Measurements from ENCODE around the gene LGI2. TPM values are rescaled to one million over a fixed set of nuclear protein-coding genes. Genes with fewer than 3 reads are reported as not detected.

The LGI2 gene
- total and polyA plus RNA-seq, 2 of the 8 experiments (the other 6 are each of a cell fraction or from before 2014, with no cell fraction given) = 2.3 to 4.0 TPM

- Histone ChIP-seq H3K23ac (ENCODE audit: insufficient read length) (no peak overlapping the region), H2AFZ (ENCODE audit: low read length) (no peak overlapping the region), H2BK5ac (ENCODE audit: low read depth, low read length) (no peak overlapping the region), H3K23me2 (ENCODE audit: low read depth, low read length) (no peaks in the 10 kb centered on the region), H3K27me3 (replicated peaks in 1 of 4; ENCODE audit: control insufficient read depth in 3 of 4, extremely low read depth in 1 of 4, insufficient read depth in 3 of 4, low read length in 3 of 4) (no peaks in the 10 kb centered on the region), H4K5ac (ENCODE audit: insufficient read length, low read depth, low read length) (no peak overlapping the region), H3K4ac (replicated peaks; ENCODE audit: insufficient read length, low read depth, low read length) (no peak overlapping the region), H3K4me1 (replicated peaks in 1 of 4; ENCODE audit: control insufficient read depth in 3 of 4, insufficient read depth in 4 of 4, low read length in 3 of 4) (peaks cover 0 to 10% (median 2%) of the 10 kb centered on the region in 4 experiments; a peak in 4 of 7 replicates), H2BK120ac (replicated peaks; ENCODE audit: low read depth, low read length) (no peak overlapping the region), H2BK15ac (ENCODE audit: low read length) (no peak overlapping the region), H3K4me3 (ENCODE audit: extremely low read depth in 1 of 4, insufficient read depth in 2 of 4, low read depth in 3 of 4, low read length in 4 of 4) (no peak overlapping the region), H3K56ac (replicated peaks; ENCODE audit: insufficient read length, low read depth, low read length) (no peak overlapping the region), H3K18ac (ENCODE audit: extremely low read depth, low read length) (no peak overlapping the region), H3K9me3 (ENCODE audit: insufficient read depth in 2 of 2, low read depth in 1 of 2, low read length in 1 of 2) (no peaks in the 10 kb centered on the region), H3K4me2 (ENCODE audit: insufficient read depth in 1 of 2, low read depth in 2 of 2, low read length in 2 of 2) (no peak overlapping the region), H3K14ac (ENCODE audit: insufficient read length) (no peak overlapping the region), H4K20me1 (replicated peaks in 1 of 2; ENCODE audit: control insufficient read depth in 1 of 2, insufficient read depth in 2 of 2, low read length in 2 of 2) (no peaks in the 10 kb centered on the region), H4K8ac (ENCODE audit: extremely low read depth, insufficient read depth, low read length) (no peak overlapping the region), H2AK5ac (ENCODE audit: low read depth, low read length) (no peak overlapping the region), H3K27ac (ENCODE audit: low read depth, low read length) (no peak overlapping the region), H3K9ac (replicated peaks in 1 of 4; ENCODE audit: extremely low read depth in 1 of 4, low read depth in 3 of 4, low read length in 3 of 4) (no peak overlapping the region), H4K91ac (replicated peaks; ENCODE audit: insufficient read length, low read length) (no peak overlapping the region), H3K79me1 (ENCODE audit: low read depth, low read length) (no peaks in the 10 kb centered on the region), H2BK20ac (ENCODE audit: low read length) (no peak overlapping the region), H2BK12ac (ENCODE audit: low read depth, low read length) (no peak overlapping the region), H3K79me2 (ENCODE audit: control insufficient read depth in 1 of 2, insufficient read depth in 2 of 2, low read length in 2 of 2) (no peaks in the 10 kb centered on the region), H3K36me3 (ENCODE audit: control insufficient read depth in 2 of 4, insufficient read depth in 4 of 4, low read length in 3 of 4) (no peaks in the 10 kb centered on the region)
- FAIRE-seq (no peak), DNase-seq (ENCODE audit: low read depth in 1 of 2, low spot score in 2 of 2) (no peak)
- CTCF ChIA-PET (ENCODE audit: partially characterized antibody) = interaction anchor here (1.4 to 2.6 kb wide), 4 partner anchors 8 to 374 kb away, joined by 4 to 8 read pairs (median 6); no protein-coding TSS in a partner anchor
- 89% methylated on average over 5 of the region's 5 CpGs; no CpG with 5 or more reads in 1 of the 2 experiments for WGBS, 2 experiments (ENCODE audit: extremely low coverage in 1 of 2, insufficient coverage in 1 of 2, insufficient read length in 1 of 2, insufficient replicate concordance in 2 of 2, low coverage in 1 of 2, low lambda C conversion rate in 2 of 2, missing lambda C conversion rate in 1 of 2)
- POLR2A ChIA-PET (ENCODE audit: partially characterized antibody) = interaction anchor here (0.7 kb wide), 1 partner anchor 22 kb away, joined by 3 read pairs; no protein-coding TSS in a partner anchor
- TF ChIP-seq SRF (IDR thresholded peaks at IDR 0.05; ENCODE audit: low read depth, low read length) (no peak), KDM4A (IDR thresholded peaks at IDR 0.05; ENCODE audit: low read depth, low read length, severe bottlenecking) (no peak), RXRA (IDR thresholded peaks at IDR 0.05; ENCODE audit: insufficient read depth, low read depth, low read length) (no peak), BRCA1 (IDR thresholded peaks at IDR 0.05; ENCODE audit: low read depth, low read length) (no peak), JUN (IDR thresholded peaks at IDR 0.05; ENCODE audit: low read depth, low read length) (no peak)
Measured at GRCh38 chr4:24993551-24994080, 37.1 kb downstream of the LGI2 start.

All from H1 (cell line).